PC-9 (cell line): ENCODE results near the gene LETM1.

ENCODE experiments used
- CTCF ChIP-seq: fragments of 200-600 bp; sonication (generic); conservative IDR thresholded peaks from 2 replicates; pipeline ENCODE4 v1.6.1; 2017; ENCODE audit warnings: mixed run types, antibody characterized with exemption, mild to moderate bottlenecking, moderate library complexity
- EZH2 ChIP-seq: fragments of 200-600 bp; sonication (generic); IDR thresholded peaks from 2 replicates; pipeline ENCODE4 v1.8.0; 2017; ENCODE audit warnings: antibody characterized with exemption, low read depth

- TF ChIP-seq EZH2 (no peak), CTCF (no peak)
These were observed 58.6 kb downstream of the LETM1 start for GRCh38 chr4:1797298-1797860.
